ENCODE measurements around the gene FAM222A.

The FAM222A gene

DNA sequence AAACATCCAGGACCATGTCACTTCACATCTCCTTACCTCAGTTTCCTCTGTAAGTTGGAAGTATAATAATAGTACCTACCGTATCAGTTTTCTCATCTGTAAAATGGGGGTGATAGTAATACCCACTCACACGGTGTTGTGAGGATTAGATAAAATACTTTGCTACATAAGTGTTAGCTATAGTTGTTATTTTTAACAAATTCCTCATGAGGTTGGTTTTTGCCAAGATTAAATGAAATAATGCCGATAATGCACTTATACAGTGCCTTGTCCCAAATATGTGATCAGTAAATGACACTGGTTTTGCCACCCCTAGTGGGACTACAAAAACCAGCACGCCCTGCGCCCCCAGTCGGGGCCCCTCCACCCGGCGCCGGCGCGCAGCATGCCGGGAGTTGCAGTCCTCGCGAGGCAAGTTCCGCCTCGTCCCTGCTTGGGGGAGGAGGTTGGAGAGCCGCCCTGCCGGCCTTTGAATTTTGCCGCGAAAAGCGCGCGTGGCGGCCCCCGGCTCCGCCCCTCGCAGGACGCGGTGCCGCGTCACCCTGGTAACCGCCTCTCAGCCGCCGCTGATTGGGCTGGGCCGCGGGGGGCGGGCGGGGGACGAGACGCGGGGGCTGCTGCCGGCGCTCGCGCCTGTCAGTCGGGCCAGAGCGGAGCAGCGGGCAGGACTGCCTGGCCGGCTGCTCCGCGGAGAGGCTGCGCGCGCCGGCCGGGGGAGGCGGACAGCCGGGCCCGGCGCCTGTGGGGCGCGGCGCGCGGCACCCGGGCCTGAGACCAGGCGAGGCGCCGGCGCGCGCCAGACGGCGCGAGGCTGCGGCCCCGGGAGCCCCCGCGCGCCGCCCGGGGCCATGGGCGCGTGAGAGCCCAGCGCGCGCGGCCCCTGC lies at the start of gene FAM222A:
FAM222A (plus strand) TSS at position 639 of the 884 bp plus-strand sequence. CDS start 30,322 bp downstream, outside the sequence.
- in situ Hi-C loops (cut with MboI; ENCODE audit: low sequenced_read_pairs) = no loop called here

DNA sequence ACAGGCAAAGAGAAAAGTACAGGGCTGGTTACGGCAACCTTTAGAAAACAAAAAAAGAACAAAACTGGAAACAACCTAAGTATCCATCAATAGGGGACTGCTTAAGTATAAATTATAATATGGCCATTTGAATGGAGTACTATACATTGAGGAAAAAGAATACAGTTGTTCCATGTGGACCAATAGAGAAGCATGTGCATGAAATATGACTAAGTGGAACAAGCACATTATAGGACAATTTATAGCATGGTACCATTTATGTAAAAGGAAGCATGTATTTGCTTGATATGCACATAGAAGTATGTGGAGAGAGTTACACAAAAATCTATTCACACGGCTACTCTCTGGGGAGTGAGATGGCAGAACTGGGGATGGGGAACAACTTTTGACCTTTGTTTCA lies 49.2 kb upstream of the FAM222A start:
- in situ Hi-C loops (cut with MboI; ENCODE audit: low sequenced_read_pairs) = no loop called here

DNA sequence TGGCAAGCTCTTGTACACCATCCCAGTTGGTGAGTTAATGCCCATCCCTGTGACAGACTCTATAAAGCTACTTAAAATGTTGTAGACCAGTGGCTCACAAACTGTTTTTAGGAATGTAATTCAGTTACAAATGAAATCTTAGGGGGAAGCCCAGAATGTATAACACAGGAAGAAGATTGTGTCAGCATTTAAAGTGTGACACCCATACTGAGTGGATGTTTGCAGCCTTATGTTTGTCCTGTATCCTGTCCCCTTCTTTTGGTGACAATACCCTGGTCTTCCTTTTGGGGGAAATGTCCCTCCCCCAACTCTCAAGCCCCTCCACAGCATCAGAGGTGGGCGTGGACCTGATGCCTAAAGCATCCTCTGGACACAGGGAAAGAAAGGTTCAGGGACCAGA lies 47.6 kb upstream of the FAM222A start:
- in situ Hi-C loops (cut with MboI; ENCODE audit: low sequenced_read_pairs) = no loop called here

DNA sequence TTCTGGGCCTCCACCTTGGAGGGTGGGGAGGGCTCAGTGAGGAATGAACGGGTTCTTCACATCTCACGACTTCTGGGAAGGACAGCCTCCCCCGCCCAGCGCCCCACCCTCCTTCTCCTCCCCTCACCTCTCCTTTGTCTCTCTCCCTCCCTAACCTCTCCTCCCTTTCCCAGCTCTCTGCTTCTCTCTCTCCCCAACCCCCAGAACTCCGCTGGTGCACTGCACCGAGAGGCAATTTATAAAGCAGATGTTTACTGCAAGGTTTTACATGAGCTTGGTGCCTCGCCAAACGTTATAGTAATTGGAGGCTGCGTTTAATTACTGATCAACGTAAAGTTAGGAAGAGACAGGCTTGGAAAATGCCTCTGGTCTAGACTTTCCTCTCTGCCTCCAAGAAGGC lies 42.9 kb upstream of the FAM222A start:
- in situ Hi-C loops (cut with MboI; ENCODE audit: low sequenced_read_pairs) = no loop called here

DNA sequence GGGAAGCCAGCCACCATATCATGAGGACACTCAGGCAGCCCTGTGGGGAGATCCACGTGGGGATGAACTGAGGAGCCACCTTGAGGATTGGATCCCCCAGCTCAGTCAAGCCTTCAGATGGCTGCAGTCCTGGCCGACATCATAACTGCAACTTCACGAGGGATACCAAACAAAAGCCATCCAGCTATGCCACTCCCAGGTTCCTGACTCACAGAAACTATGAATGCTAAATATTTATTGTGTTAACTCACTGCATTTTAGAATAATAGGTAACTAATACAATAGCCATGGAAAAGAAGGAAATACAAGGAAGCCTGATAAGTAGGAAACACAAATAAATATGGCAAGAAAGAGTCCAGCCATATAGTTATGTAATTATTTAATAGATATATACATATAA lies 42.1 kb upstream of the FAM222A start:
- in situ Hi-C loops (cut with MboI; ENCODE audit: low sequenced_read_pairs) = no loop called here

DNA sequence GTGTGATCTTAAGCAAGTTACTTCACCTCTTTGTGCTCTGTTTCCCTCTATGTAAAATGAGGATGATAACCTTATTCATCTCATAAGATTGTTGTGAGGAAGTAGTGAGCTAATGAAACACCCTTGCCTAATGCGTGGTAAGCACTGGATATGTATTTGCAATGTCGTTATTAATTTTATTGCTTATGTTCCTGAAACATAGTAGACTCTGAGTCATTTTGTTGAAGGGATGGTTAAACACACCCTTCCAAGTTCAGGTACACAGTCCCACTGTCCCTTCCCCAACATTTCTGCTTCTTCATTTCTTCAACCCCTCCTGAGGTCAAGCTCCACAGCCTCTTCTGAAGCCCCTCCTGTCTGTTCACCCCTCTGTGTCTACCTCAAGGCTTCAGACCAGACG lies 40.2 kb upstream of the FAM222A start:
- in situ Hi-C loops (cut with MboI; ENCODE audit: low sequenced_read_pairs) = no loop called here

DNA sequence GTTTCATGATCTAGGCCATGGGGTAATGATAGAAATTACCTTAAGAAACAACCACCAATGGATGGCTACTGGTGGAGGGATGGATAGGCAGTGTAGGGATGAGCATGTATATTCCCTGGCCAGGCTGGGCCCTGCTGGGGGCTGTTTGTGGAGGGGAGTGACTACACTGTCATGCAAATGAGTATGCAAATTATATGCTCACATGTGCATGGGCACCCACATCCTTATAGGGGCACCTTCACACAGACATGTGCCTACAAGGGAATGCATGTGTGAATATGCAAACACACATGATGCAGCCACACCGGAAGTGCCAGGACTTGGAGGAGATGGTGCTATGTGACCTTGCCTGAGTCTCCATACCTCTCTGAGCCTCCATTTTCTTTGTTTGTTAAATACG lies 39.7 kb upstream of the FAM222A start:
- in situ Hi-C loops (cut with MboI; ENCODE audit: low sequenced_read_pairs) = no loop called here

DNA sequence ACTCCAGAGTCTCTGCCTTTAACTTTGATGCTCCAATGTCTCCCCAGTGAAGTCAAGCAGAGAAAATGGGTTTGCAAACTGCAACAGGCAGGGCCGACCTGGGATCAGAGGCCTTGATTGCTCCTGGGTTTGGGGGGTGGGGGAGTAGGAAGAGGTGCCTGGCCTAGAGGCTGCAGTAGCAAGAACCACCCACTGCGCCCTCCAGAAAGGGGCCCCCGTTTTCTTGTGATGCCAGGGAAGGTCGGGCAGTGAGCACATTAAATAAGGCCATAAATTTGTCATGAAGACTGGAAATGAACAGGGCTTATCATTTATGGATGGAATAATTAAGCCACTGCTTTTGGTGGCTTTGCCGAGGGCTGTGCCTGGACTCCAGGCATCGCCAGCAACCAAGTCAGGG lies 38.2 kb upstream of the FAM222A start:
- in situ Hi-C loops (cut with MboI; ENCODE audit: low sequenced_read_pairs) = no loop called here

DNA sequence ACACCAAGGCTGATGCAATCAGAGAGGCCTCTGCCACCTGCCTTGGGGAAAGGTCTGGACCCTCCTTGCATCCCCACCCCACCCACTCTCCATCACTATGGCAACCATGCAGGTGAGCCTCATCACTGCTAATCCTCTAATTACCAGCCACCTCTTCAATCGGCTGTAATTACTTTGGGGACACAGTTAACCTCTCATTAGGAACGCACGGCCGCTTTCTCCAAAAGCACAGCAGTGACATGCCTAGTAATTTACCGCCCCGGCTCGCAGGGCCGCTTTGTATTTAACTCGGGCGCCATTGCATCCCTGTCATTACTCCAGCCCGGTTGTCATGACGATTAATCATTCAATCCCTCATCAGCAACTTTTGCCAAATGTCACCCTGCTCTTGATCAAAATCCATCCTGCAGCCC lies 36.3 kb upstream of the FAM222A start:
- in situ Hi-C loops (cut with MboI; ENCODE audit: low sequenced_read_pairs) = no loop called here

DNA sequence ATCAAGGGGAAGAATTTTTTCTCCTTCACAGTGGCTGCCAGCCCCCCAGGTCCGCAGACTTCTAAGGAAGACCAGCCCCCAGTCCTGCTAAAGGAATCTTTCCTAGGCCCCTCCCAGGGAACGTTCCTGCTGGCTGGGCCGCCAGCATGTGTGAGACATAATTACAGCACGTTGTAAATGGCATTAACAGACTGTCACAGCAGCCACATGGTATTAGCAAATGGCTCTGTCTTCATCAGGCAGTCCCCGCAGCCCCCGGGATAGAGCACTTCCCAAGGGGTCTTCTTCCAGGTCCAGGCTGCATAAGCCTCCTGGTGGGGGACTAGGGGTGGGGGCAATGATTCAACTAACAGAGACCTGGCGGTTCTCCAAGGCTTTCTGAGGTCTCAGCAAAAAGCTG lies 34.9 kb upstream of the FAM222A start:
- in situ Hi-C loops (cut with MboI; ENCODE audit: low sequenced_read_pairs) = no loop called here

DNA sequence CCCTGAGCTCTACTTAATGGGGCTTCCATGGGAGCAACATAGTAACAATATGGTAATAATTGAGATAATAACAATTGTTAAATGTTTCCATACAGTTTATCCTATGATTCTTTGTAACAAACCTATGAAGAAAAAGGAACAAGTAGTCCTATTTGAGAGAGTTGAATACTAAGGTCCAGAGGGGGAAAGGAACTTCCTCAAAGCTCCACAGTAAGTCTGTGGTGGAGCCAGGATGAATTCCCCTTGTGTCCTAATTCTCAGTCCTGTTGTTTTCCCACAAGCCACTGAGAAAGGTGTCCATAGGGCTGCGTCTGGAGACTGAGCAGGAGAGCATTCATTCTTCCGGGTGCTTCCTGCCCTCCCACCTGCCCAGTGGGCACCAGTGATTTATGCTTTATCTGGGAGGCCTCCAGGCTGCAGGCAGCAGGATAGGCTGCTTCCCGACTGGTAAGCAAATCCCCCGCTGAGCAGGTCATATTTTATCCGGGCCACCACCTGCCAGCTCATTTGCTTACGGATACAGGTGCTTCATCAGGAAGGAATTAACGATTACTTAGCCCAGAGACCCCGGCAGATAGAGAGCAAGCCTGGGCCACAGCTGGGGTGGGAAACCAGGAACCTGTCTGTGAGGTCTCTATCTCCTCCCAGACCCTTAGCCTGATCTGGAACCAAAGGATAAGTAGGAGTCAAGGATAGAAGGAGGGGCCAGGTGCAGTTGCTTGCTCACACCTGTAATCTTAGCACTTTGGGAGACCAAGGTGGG lies 33.9 kb upstream of the FAM222A start:
- in situ Hi-C loops (cut with MboI; ENCODE audit: low sequenced_read_pairs) = no loop called here

DNA sequence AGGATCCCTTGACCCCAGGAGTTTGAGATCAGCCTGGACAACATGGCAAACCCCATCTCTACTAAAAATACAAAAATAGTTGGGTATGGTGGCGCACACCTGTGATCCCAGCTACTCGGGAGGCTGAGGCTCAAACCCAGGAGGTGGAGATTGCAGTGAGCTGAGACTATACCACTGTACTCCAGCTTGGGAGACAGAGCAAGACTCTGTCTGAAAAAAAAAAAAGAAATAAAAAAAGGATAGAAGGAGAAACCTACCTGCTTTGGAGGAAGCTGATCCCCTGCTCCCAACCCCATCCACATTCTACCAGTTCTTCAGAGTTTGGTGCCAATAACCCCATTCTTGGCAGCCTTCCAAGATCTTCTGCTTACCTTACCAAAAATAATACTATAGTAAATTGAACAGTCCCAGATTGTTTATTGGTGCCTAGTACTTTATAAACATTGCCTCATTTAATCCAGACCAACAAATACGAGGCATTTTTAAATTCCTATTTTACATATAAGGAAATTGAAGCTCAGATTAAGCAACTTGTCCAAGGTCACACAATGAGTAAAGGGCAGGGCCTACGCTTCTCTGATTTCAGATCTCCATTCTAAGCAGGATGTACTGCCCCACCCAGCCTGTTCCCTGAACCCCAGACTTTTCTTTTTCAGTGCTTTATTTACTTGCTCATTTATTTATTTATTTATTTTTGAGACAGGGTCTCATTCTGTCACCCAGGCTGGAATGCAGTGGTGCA lies 33.2 kb upstream of the FAM222A start:
- in situ Hi-C loops (cut with MboI; ENCODE audit: low sequenced_read_pairs) = no loop called here

DNA sequence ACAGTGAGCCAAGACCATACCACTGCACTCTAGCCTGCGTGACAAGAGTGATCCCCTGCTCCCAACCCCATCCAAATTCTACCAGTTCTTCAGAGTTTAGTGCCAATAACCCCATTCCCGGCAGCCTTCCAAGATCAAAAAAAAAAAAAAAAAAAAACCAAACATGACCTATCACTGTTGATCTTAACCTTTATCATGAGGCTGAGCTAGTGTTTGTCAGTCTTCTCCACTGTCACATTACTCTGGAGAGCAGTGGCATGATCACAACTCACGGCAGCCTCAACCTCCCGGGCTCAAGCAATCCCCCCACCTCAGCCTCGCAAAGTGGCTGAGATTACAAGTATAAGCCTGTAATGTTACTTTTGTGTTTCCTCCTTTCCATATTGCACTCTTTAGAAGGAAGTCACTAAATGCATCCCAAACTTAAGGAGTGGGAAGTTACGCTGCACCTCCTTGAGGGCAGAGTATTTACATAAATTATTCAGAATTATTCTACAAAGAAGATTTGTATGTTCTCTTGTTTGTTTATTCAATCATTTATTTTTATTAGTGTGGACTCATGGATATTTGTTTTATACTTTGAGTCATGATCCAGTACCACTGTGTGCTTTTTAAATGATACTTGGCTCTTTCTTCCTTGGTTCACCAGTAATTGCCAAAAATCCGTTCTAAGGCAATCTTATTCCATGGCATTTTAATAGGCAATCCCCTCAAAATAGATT lies 31.5 kb upstream of the FAM222A start:
- in situ Hi-C loops (cut with MboI; ENCODE audit: low sequenced_read_pairs) = no loop called here

DNA sequence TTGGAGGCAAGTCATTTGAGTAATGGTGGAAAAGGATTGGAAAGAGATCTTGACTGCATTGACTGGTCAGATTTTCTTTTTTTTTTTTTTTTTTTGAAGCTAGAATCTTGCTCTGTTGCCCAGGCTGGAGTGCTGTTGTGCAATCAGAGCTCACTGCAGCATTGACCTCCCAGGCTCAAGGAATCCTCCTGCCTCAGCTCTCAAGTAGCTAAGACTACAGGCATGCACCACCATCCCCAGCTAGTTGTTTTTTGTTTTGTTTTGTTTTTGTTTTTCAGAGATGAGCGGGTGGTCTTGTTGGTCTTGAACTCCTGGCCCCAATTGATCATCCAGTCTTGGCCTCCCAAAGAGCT lies 30.9 kb upstream of the FAM222A start:
- in situ Hi-C loops (cut with MboI; ENCODE audit: low sequenced_read_pairs) = no loop called here

DNA sequence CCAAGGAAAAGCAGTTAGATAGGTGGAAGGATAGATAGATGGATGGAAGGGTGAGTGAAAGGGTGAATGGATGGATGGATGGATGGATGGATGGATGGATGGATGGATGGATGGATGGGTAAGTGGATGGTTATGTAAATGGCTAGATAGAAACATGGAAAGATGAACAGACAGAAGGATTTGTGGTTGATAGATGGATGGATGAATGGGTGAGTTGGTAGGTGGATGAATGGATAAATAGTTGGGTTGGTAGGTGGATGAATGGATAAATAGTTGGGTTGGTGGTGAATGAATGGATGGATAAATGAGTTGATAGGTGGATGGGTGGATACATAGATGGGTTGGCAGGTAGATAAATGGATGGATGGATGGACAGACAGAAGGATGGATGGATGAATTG lies 30.3 kb upstream of the FAM222A start:
- in situ Hi-C loops (cut with MboI; ENCODE audit: low sequenced_read_pairs) = no loop called here

DNA sequence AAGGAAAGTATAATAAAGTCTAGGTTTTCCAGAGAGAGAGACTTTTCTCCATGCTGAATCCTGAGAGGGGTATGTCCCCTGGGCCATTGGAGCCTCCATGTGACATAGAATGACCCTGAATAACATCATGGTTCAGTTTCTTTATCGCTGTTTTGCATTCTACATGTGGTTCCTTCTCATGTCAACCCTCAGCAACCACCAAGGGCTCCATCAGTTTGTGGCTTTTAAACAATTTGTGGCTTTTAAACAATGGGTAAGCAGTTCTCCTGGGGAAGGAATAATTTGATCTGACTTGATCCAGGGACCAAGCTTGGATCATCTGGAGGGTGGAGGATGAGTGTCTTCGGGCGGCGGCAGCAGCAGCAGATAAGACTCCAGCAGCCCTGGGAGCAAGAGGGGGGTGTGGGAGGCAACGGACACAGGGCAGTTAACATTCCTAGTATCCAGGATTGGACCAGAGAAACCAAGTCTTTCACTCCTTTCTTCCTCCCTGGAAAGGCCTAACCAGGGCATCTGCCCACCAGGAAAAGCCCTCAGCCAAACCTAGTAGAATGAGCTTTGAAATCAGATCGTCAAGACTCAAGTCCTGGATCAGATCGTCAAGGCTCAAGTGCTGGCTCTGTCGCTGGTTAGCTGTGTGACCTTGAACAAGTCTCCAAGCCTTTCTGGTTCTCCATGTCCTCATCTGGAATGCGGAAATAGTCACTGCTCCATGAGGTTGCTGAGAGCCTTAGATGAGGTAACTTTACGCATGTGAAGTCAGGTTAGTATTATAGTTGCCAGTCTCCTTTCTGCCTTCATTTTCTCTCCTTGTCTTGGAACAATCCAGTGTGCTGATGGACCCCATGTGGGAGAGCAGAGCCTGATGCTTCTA lies 27.8 kb upstream of the FAM222A start:
- in situ Hi-C loops (cut with MboI; ENCODE audit: low sequenced_read_pairs) = no loop called here

DNA sequence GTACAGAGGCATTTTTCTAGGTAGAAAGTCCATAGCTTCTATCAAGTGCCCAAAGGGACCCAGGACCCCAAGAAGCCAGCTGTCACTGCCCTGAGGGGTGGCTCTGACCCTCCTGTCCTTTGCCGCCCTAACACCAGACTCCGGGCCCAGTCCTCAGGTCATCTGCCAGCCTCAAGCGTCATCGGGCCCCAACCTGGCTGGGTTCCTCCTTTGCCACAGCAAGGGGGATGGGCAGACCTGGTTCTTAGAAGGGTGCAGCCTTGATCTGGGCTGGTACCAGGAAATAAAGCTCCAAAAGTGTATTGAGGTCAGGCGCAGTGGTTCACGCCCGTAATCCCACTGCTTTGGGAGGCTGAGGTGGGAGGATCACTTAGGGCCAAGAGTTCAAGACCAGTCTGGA lies 27.1 kb upstream of the FAM222A start:
- in situ Hi-C loops (cut with MboI; ENCODE audit: low sequenced_read_pairs) = no loop called here

DNA sequence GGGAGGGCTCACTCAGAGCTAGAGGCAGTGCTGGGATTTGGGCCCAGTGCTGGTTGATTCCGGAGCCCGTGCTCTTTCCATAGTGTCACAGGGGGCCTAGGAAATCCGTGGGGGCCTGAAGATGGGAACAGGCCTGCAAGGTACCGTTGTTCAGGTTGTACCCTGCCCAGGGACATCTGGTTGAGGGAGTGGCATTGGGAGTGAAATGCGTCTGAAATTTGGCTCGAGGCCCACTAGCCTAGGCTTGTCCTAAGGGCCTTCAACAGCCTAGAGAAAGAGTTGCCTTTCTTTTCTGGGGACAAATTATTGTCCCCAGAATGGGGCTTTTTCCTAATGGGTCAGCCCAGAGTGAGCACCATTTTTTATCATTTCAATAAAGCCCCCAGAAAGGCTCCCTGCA lies 26.4 kb upstream of the FAM222A start:
- in situ Hi-C loops (cut with MboI; ENCODE audit: low sequenced_read_pairs) = no loop called here

DNA sequence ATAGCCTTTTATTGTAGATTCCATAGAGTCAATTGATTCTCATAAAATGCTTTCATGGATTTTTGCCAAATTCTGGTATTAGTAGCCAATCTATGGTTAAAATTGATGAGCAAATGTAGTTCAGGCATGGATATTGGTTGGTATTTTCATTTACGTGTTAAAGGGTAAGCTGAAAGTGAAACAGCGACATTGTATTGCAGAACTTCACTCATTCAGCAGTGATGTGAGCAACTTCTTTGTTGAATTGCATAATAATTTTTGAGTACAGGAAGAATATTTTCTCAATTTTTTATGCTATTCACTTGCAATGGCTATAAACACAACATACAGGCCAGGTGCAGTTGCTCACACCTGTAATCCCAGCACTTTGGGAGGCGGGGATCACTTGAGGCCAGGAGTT lies 24.2 kb upstream of the FAM222A start:
- in situ Hi-C loops (cut with MboI; ENCODE audit: low sequenced_read_pairs) = no loop called here

DNA sequence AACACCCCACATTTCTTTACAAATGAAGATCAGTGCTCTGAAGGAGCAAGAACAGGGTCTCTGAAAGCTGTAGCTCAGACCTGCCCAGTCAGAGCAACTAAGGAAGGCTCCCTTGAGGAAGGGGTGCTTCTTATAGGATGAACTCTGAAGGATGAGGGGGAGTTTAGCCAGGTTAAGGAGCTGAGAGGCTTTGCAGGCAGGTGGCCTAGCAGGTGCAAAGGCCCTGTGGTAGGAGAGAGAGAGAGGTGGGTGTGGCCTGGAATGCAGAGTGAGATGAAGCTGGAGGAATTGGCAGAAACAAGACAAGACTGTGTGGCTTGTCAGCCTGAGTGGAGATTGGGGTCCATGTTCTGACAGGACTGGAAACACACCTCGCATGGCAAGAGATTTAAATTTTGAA lies 20.5 kb upstream of the FAM222A start:
- in situ Hi-C loops (cut with MboI; ENCODE audit: low sequenced_read_pairs) = no loop called here

Measured in HL-60/S4 treated with phorbol 12-myristate 13-acetate at 8.2 ng/mL for 4 days and 3 days (cell line).